Activated effector memory CD4-positive, alpha-beta T cell treated with anti-CD3 and anti-CD28 coated beads, Interleukin-2, amount 50 U/mL, for 16 hours (primary cell): ENCODE data around the gene EIF4G3.
"Not testable (repeated sequence)": the region's sequence is repeated elsewhere in the genome, so short reads cannot be mapped to it uniquely, and the experiment has no call there.

Experiments
- DNase-seq: peaks from one replicate; pipeline ENCODE4 v3.0.0-alpha.2; 2020

EIF4G3 gene

DNA sequence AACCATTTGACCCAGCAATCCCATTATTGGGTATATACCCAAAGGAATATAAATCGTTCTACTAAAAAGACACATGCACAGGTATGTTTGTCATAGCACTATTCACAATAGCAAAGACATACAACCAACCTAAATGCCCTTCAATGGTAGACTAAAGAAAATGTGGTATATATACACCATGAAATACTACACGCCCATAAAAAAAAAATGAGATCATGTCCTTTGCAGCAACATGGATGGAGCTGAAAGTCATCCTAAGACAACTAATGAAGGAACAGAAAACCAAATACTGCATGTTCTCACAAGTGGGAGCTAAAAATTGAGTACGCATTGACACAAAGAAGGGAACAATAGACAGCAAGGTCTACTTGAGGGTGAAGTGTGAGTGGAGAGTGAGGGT is 72.0 kb downstream of the EIF4G3 start:
- DNase-seq, result no peak

GRCh38 chr1:21100481-21100921 is 76.2 kb downstream of the EIF4G3 start:
- no peak for DNase-seq

GRCh38 chr1:21099869-21100131 is 76.9 kb downstream of the EIF4G3 start:
- no peak for DNase-seq

- DNase-seq, result no peak
These were observed 77.4 kb downstream of the EIF4G3 start for GRCh38 chr1:21099034-21099868.

DNA sequence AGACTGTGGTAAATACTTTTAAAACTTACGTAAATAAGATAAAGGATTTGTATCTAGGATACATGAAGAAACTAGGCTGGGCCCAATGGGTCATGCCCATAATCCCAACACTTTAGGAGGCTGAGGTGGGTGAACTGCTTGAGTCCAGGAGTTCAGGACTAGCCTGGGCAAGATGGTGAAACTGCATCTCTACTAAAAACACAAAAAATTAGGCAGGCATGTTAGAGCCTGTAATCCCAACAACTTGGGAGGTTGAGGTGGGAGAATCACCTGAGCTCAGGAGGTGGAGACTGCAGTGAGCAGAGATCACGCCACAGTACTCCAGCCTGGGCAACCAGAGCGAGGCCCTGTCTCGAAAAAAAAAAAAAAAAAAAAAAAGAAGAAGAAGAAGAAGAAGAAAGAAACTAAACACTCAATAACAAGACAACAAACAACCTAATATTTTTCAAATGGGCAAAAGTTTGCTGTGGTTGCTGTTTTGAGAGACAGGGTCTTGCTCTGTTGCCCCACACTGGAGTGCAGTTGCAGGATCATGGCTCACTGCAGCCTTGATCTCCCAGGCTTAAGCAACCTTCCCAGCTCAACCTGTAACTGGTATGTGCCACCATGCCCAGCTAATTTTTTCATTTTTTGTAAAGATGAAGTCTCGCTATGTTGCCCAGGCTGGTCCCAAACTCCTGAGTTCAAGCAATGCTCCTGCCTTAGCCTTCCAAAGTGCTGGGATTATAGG is 78.3 kb downstream of the EIF4G3 start:
- no peak for DNase-seq

GRCh38 chr1:21097729-21098128 is 79.0 kb downstream of the EIF4G3 start:
- DNase-seq, result no peak

GRCh38 chr1:21095976-21096375 is 80.7 kb downstream of the EIF4G3 start:
- no peak for DNase-seq

DNA sequence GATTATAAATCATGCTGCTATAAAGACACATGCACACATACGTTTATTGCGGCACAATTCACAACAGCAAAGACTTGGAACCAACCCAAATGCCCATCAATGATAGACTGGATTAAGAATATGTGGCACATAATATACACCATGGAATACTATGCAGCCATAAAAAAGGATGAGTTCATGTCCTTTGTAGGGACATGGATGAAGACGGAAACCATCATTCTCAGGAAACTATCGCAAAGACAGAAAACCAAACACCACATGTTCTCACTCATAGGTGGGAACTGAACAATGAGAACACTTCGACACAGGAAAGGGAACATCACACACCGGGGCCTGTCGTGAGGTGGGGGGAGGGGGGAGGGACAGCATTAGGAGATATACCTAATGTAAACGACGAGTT is 82.4 kb downstream of the EIF4G3 start:
- DNase-seq, result not testable (repeated sequence)

DNA sequence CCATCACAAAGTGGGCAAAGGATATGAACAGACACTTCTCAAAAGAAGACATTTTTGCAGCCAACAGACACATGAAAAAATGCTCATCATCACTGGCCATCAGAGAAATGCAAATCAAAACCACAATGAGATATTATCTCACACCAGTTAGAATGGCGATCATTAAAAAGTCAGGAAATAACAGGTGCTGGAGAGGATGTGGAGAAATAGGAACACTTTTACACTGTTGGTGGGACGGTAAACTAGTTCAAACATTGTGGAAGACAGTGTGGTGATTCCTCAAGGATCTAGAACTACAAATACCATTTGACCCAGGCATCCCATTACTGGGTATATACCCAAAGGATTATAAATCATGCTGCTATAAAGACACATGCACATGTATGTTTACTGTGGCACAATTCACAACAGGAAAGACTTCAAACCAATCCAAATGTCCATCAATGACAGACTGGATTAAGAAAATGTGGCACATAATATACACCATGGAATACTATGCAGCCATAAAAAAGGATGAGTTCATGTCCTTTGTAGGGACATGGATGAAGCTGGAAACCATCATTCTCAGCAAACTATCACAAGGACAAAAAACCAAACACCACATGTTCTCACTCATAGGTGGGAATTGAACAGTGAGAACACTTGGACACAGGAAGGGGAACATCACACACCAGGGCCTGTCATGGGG is 83.3 kb downstream of the EIF4G3 start:
- not testable (repeated sequence) for DNase-seq

DNA sequence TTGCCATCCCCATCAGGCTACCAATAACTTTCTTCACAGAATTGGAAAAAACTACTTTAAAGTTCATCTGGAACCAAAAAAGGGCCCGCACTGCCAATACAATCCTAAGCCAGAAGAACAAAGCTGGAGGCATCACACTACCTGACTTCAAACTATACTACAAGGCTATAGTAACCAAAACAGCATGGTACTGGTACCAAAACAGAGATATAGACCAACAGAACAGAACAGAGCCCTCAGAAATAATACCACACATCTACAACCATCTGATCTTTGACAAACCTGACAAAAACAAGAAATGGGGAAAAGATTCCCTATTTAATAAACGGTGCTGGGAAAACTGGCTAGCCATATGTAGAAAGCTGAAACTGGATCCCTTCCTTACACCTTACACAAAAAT is 84.2 kb downstream of the EIF4G3 start:
- not testable (repeated sequence) for DNase-seq

DNA sequence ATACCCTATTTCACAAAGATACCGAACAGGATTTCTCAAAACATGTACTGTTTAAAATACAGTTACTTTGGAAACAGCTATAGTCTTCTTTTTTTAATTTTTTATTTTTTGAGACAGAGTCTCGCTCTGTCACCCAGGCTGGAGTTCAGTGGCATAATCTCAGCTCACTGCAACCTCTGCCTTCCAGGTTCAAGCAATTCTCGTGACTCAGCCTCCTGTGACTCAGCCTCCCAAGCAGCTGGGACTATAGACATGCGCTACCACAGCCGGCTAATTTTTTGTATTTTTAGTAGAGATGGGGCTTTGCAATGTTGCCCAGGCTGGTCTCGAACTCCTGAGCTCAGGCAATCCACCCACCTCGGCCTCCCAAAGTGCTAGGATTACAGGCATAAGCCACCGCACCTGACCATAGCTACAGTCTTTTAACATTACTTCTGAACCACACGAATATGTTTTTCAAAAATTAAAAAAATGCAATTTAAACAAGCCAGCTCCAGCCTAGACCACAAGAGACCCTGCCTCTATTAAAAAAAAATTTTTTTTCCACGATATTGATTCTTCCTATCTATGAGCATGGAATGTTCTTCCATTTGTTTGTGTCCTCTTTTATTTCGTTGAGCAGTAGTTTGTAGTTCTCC is 85.5 kb downstream of the EIF4G3 start:
- not testable (repeated sequence) for DNase-seq

GRCh38 chr1:21090463-21090862 is 86.2 kb downstream of the EIF4G3 start:
- DNase-seq, result no peak

DNA sequence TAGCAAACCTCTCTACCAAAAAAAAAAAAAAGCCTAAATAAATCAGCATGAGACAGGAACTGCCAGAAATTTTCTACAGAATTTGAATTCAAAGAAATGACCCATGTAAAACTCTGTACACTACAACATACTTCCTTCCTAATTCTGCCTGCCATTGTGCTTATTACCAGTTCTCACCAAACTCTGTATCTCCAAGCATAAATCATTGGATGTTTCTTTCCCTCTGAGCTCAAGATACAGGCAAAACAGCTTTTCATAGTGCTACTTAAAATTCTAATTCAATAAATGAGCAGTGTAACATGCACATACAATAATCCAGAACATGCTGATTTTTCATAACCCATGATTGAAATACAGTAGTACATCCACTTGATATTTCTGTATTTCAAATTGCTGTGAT is 87.0 kb downstream of the EIF4G3 start:
- no peak for DNase-seq

DNA sequence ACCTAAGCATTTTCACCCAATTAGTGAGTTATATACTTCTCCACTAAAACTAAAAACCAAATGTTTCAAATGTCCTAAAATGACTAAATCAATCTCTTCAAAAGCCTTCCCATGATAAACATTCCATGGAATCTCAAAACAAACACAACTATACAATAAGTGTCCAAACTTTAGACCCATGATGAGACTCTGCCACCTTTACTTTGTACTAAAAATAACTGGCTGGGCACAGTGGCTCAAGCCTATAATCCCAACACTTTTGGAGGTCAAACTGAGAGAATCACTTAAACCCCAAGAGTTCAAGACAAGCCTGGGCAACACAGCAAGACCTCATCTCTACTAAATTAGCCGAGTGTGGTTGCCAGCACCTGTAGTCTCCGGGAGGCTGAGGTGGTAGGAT is 87.4 kb downstream of the EIF4G3 start:
- DNase-seq, result no peak

DNA sequence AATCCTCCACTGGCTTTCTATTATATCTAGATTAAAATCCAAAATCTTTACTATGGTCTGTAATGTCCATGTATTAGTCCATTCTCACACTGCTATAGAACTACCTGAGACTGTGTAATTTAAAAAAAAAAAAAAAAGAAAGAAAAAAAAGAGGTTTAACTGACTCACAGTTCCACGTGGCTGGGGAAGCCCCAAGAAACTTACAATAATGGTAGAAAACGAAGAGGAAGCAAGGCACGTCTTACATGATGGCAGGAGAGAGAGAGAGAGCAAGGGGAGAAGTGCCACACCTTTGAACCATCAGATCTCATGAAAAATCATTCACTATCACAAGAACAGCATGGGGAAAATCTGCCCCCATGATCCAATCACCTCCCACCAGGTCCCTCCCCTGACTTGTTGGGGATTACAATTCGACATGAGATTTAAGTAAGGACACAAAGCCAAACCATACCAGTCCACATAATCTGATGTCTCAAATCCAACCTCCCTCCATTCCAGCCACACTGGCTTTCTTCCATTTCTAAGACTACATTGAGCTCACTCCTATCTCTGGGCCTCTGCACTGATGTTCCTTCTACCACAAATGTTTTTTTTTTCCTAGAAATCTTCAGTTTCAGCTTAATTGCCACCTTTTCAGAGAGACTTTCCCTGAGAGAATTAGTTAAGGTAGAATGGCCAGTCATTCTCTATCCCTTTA is 92.4 kb downstream of the EIF4G3 start:
- no peak for DNase-seq

- no peak for DNase-seq
These were observed 94.6 kb downstream of the EIF4G3 start for GRCh38 chr1:21082073-21082472.

DNA sequence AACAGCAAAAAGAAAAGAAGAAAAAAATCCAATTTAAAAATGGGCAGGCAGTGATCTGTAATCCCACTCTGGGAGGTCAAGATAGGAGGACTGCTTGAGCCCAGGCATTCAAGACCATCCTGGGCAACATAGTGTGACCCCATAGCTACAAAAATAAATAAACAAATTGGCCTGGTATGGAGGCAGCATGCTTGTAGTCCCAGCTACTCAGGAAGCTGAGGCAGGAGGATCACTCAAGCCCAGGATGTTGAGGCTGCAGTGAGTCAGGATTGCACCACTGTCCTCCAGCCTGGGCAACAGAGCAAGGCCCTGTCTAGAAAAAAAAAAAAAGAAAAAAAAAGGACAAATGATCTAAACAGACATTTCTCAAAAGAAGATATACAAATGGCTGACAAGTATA is 99.6 kb downstream of the EIF4G3 start:
- no peak for DNase-seq

GRCh38 chr1:21072721-21073120 is 104.0 kb downstream of the EIF4G3 start:
- no peak for DNase-seq

DNA sequence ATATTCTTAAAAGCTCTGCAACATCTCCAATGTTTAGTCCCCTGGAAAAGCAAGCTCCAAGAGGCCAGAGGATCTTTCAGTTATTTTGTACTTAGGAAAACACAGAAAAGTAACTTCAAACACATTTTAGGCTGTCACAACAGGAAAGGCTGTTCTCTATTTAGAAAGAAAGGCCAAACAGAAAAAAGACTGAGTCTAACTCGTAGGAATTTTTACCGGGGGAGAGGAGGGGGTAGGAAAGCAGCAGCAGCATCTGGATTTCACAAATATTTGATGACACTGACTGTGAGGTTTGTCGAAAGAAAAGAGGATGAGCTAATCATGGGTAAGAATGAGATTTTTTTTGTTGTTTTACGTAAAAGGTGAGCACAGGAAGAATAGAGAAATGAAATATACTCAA is 107.1 kb downstream of the EIF4G3 start:
- DNase-seq, result no peak

GRCh38 chr1:21068937-21069336 is 107.8 kb downstream of the EIF4G3 start:
- DNase-seq, result no peak

DNA sequence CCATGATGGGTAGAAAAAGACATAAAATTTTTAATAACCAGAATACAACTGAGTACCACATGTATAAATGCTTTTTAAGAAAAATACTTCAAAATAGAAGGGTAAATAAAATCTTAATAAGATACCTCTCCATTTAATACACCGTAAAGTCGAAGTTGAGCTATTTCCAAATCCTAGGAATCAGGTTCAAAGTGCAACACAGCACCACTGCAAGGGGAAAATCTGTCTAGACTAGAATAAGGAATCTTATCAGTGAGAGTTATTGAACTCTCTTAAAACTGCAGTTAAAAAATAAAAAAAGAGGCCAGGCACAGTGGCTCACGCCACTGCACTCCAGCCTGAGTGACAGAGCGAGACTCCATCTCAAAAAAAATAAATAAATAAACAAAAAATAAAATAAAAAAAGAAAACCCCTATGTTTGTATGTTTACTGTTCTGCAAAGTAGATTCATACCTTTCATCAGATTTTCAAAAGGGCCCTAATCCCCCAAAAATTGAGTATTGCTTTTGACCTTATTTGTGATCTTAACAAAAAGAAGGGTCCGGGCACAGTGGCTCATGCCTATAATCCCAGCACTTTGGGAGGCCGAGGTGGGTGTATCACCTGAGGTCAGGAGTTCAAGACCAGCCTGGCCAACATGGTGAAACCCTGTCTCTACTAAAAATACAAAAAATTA is 109.0 kb downstream of the EIF4G3 start:
- no peak for DNase-seq

GRCh38 chr1:21066356-21067012 is 110.2 kb downstream of the EIF4G3 start:
- DNase-seq, result no peak
